Activated T-helper 17 cell treated with anti-CD3 and anti-CD28 coated beads, Interleukin-2, amount 50 U/mL, for 72 hours (primary cell): ENCODE measurements around the gene TSR3. TPM values are rescaled to one million over a fixed set of nuclear protein-coding genes. Genes with fewer than 3 reads are reported as not detected.
A peak's percentile ranks its signal among the peaks of the same experiment; 100 is the strongest.

Source experiments
- ATAC-seq: fragments of 150-1000 bp; cut with Tn5 transposase; replicated peaks from 2 replicates; pipeline ENCODE4 v1.10.0; 2021; ENCODE audit warnings: mild to moderate bottlenecking, moderate library complexity
- H3K27ac Mint-ChIP-seq: one replicate; pipeline ENCODE4 v1.8.0; 2022; ENCODE audit warnings: mixed read lengths
- H3K27me3 Mint-ChIP-seq: one replicate; pipeline ENCODE4 v1.8.0; 2022; ENCODE audit warnings: mixed read lengths
- H3K36me3 Mint-ChIP-seq: one replicate; pipeline ENCODE4 v1.8.0; 2022; ENCODE audit warnings: low read depth, mild to moderate bottlenecking, mixed read lengths
- H3K4me1 Mint-ChIP-seq: one replicate; pipeline ENCODE4 v1.8.0; 2022; ENCODE audit warnings: mixed read lengths
- H3K4me3 Mint-ChIP-seq: one replicate; pipeline ENCODE4 v1.8.0; 2022; ENCODE audit warnings: mild to moderate bottlenecking, mixed read lengths
- H3K9me3 Mint-ChIP-seq: one replicate; pipeline ENCODE4 v1.8.0; 2022; ENCODE audit warnings: mixed read lengths
- total RNA-seq, 2 donors: library from RNA; stranded (reverse); gene quantifications; one replicate each; pipeline ENCODE4 v1.2.3, GENCODE V29; 2022

The TSR3 gene
- total RNA-seq, 2 donors from 2014 or later: 36.7 to 64.2 TPM

GRCh38 chr16:1310832-1311200 lies 40.9 kb downstream of the TSR3 start:
- peaks cover 56% of the 10 kb centered on the region for H3K36me3 Mint-ChIP-seq
- H3K9me3 Mint-ChIP-seq: no peaks in the 10 kb centered on the region
- peak overlapping the region; percentile 90 for H3K4me3 Mint-ChIP-seq
- ATAC-seq: no peak
- no peaks in the 10 kb centered on the region for H3K27me3 Mint-ChIP-seq
- peak overlapping the region; percentile 95 for H3K27ac Mint-ChIP-seq
- no peaks in the 10 kb centered on the region for H3K4me1 Mint-ChIP-seq

- peak overlapping the region; percentile 95 for H3K27ac Mint-ChIP-seq
- peak overlapping the region; percentile 90 for H3K4me3 Mint-ChIP-seq
- H3K36me3 Mint-ChIP-seq: peaks cover 51% of the 10 kb centered on the region
- no peaks in the 10 kb centered on the region for H3K27me3 Mint-ChIP-seq
- no peaks in the 10 kb centered on the region for H3K9me3 Mint-ChIP-seq
- no peaks in the 10 kb centered on the region for H3K4me1 Mint-ChIP-seq
- peak; percentile 28 for ATAC-seq
Observed at GRCh38 chr16:1309888-1310831, 41.5 kb downstream of the TSR3 start.

DNA sequence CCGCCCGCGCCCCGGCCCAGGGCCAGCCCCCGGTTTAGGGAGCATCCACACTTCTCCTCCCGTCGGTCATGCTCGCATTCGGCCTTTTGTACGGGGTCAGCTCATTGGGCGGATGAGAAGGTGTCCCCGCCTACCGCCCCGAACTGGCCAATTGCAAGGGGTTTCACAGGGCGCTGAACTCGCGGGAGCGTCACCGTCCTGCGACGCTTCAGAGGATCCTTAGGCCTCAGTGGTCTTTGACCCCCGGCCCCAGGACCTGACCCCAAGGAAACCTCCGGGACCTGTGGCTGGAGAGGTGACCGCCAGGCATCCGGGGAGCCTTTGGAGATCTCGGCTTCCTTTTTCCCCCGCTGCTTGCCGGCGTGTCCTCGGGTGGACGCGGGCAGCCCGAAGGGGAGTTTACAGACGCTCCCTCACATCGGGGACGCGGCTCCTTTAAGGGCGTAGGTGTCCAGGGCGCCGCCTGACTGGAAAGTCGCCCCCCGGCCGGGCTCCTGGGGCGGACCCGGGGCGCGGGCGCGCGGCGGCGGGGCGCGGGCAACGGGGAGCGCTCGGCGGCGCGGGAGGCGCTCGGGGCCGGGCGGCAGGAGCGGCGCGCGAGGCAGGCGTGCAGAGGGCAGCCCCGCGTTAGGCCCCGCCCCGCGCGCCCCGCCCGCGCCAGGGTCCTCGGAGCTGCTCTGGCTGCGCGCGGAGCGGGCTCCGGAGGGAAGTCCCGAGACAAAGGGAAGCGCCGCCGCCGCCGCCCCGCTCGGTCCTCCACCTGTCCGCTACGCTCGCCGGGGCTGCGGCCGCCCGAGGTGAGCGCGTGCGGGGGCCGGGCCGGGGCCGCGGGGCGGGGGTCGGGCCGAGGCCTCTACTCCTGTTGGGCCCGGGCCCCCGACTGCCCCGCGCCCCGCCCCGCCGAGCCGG lies 42.4 kb downstream of the TSR3 start, which contains the start of gene UBE2I:
Gene UBE2I, plus strand, starts transcription at position 660 of the 909 bp plus-strand sequence. CDS start 4,395 bp downstream, outside the sequence.
- peak within 1 kb of the TSS; percentile 99 for H3K27ac Mint-ChIP-seq
- peaks cover 44% of the 10 kb centered on the region for H3K36me3 Mint-ChIP-seq
- H3K9me3 Mint-ChIP-seq: no peaks in the 10 kb centered on the region
- H3K4me1 Mint-ChIP-seq: no peaks in the 10 kb centered on the region
- peak within 1 kb of the TSS; percentile 90 for H3K4me3 Mint-ChIP-seq
- no peaks in the 10 kb centered on the region for H3K27me3 Mint-ChIP-seq
- ATAC-seq: peak; percentile 70

GRCh38 chr16:1308036-1308976 lies 43.4 kb downstream of the TSR3 start:
- no peaks in the 10 kb centered on the region for H3K27me3 Mint-ChIP-seq
- H3K4me3 Mint-ChIP-seq: peak overlapping the region; percentile 82
- H3K9me3 Mint-ChIP-seq: no peaks in the 10 kb centered on the region
- H3K36me3 Mint-ChIP-seq: peaks cover 36% of the 10 kb centered on the region
- ATAC-seq: peak; percentile 50
- peak overlapping the region; percentile 99 for H3K27ac Mint-ChIP-seq
- peaks cover 5% of the 10 kb centered on the region for H3K4me1 Mint-ChIP-seq

GRCh38 chr16:1306334-1306733 lies 45.3 kb downstream of the TSR3 start:
- Mint-ChIP-seq H3K4me3 (peak overlapping the region; percentile 7), H3K4me1 (peaks cover 10% of the 10 kb centered on the region), H3K9me3 (no peaks in the 10 kb centered on the region), H3K36me3 (peaks cover 23% of the 10 kb centered on the region), H3K27ac (peak overlapping the region; percentile 44), H3K27me3 (no peaks in the 10 kb centered on the region)
- no peak for ATAC-seq

- ATAC-seq: no peak
- peaks cover 17% of the 10 kb centered on the region for H3K36me3 Mint-ChIP-seq
- H3K27me3 Mint-ChIP-seq: no peaks in the 10 kb centered on the region
- no peak overlapping the region for H3K4me3 Mint-ChIP-seq
- H3K4me1 Mint-ChIP-seq: peaks cover 10% of the 10 kb centered on the region
- H3K27ac Mint-ChIP-seq: no peak overlapping the region
- H3K9me3 Mint-ChIP-seq: no peaks in the 10 kb centered on the region
Observed at GRCh38 chr16:1305823-1306222, 45.9 kb downstream of the TSR3 start.

GRCh38 chr16:1301562-1301961 lies 50.1 kb downstream of the TSR3 start:
- peak overlapping the region; percentile 37 for H3K4me3 Mint-ChIP-seq
- peaks cover 7% of the 10 kb centered on the region for H3K27me3 Mint-ChIP-seq
- ATAC-seq: no peak
- no peaks in the 10 kb centered on the region for H3K36me3 Mint-ChIP-seq
- peak overlapping the region; percentile 71 for H3K27ac Mint-ChIP-seq
- no peaks in the 10 kb centered on the region for H3K9me3 Mint-ChIP-seq
- H3K4me1 Mint-ChIP-seq: peaks cover 10% of the 10 kb centered on the region

- H3K27ac Mint-ChIP-seq: no peak overlapping the region
- H3K9me3 Mint-ChIP-seq: no peaks in the 10 kb centered on the region
- ATAC-seq: peak; percentile 47
- H3K27me3 Mint-ChIP-seq: peaks cover 7% of the 10 kb centered on the region
- H3K36me3 Mint-ChIP-seq: no peaks in the 10 kb centered on the region
- H3K4me1 Mint-ChIP-seq: peaks cover 10% of the 10 kb centered on the region
- H3K4me3 Mint-ChIP-seq: peak overlapping the region; percentile 37
Observed at GRCh38 chr16:1300664-1301476, 50.8 kb downstream of the TSR3 start.

- H3K36me3 Mint-ChIP-seq: no peaks in the 10 kb centered on the region
- no peak overlapping the region for H3K4me3 Mint-ChIP-seq
- H3K27me3 Mint-ChIP-seq: peaks cover 12% of the 10 kb centered on the region
- H3K4me1 Mint-ChIP-seq: peaks cover 10% of the 10 kb centered on the region
- no peak for ATAC-seq
- no peak overlapping the region for H3K27ac Mint-ChIP-seq
- H3K9me3 Mint-ChIP-seq: no peaks in the 10 kb centered on the region
Observed at GRCh38 chr16:1299868-1300203, 51.8 kb downstream of the TSR3 start.

Other genes with a start within 250 kb of the TSR3 start
- gene CACNA1H, start 198.8 kb downstream of the TSR3 start, total RNA-seq: 1 to 10 TPM; 1.4 to 1.9 TPM
- not detected for gene TPSG1, start 126.6 kb downstream of the TSR3 start, total RNA-seq
- not detected for gene TPSB2, start 121.7 kb downstream of the TSR3 start, total RNA-seq
- gene TPSAB1, start 111.2 kb downstream of the TSR3 start, total RNA-seq: under 1 TPM; 0.29 to 0.32 TPM
- gene TPSD1, start 95.8 kb downstream of the TSR3 start, total RNA-seq: not detected
- 100 to 1,000 TPM; 204 to 206 TPM for gene UBE2I, start 42.2 kb downstream of the TSR3 start, total RNA-seq
- 1 to 10 TPM in 1 of 2 donors, under 1 TPM in 1; 0.71 to 2.2 TPM for gene BAIAP3, start 18.2 kb downstream of the TSR3 start, total RNA-seq
- gene GNPTG, start 53 bp upstream of the TSR3 start, total RNA-seq: 10 to 100 TPM; 22.6 to 24.4 TPM
- gene UNKL, start 62.8 kb upstream of the TSR3 start, total RNA-seq: 10 to 100 TPM; 36.4 to 76.4 TPM
- gene UQCC4, start 68.9 kb upstream of the TSR3 start, total RNA-seq: 10 to 100 TPM; 12.1 to 23.1 TPM
- gene PERCC1, start 79.2 kb upstream of the TSR3 start, total RNA-seq: not detected
- 1 to 10 TPM; 2.1 to 3.7 TPM for gene CCDC154, start 92.7 kb upstream of the TSR3 start, total RNA-seq
- 10 to 100 TPM; 44.8 to 63.9 TPM for gene CLCN7, start 123.2 kb upstream of the TSR3 start, total RNA-seq
- gene PTX4, start 137.1 kb upstream of the TSR3 start, total RNA-seq: not detected
- 10 to 100 TPM; 49.2 to 67.9 TPM for gene TELO2, start 141.5 kb upstream of the TSR3 start, total RNA-seq
- gene TMEM204, start 181.8 kb upstream of the TSR3 start, total RNA-seq: 10 to 100 TPM; 14.3 to 22.5 TPM